B cell (primary cell): ENCODE measurements around the gene TNFRSF25. TPM values are rescaled to one million over a fixed set of nuclear protein-coding genes. Genes with fewer than 3 reads are reported as not detected.
"Not testable (repeated sequence)": the region's sequence is repeated elsewhere in the genome, so short reads cannot be mapped to it uniquely, and the experiment has no call there.

Experiments used
- ATAC-seq: fragments of 200-7000 bp; cut with Tn5 transposase; one replicate; pipeline ENCODE4 v1.10.0; 2021; ENCODE audit warnings: low read depth, mild to moderate bottlenecking, moderate number of reproducible peaks, moderate library complexity
- CTCF ChIA-PET: fragments of 350-600 bp; sonication (Branson Sonifier 250); formaldehyde crosslinking; loops from one replicate; lab custom pipeline; 2021; ENCODE audit warnings: antibody characterized with exemption, inconsistent platforms; lab: Charles Lee
- POLR2A ChIA-PET: fragments of 350-600 bp; sonication (Branson Sonifier 250); formaldehyde crosslinking; loops from one replicate; lab custom pipeline; 2021; ENCODE audit warnings: antibody characterized with exemption; lab: Charles Lee
- DNase-seq: peaks from one replicate; pipeline ENCODE4 v3.0.0; 2013
- H2AFZ ChIP-seq: 2 replicates; pipeline ENCODE4 v1.6.1; 2012; ENCODE audit warnings: mild to moderate bottlenecking, low read depth, low read length; ENCODE audit not compliant: insufficient read depth, poor library complexity, severe bottlenecking
- H3K27ac ChIP-seq, 2 donors: 1 replicate in 1 of 2; 2 replicates in 1 of 2; pipeline ENCODE4 v1.5.1; 2012 to 2013; ENCODE audit warnings: low read length in 2 of 2, mild to moderate bottlenecking in 2 of 2, moderate library complexity in 1 of 2
- H3K27me3 ChIP-seq, 4 experiments: fragments of 200-600 bp in 1 of 4; sonication (generic) in 1 of 4; replicated peaks in 1 of 4; 1 replicate in 2 of 4; 2 replicates in 2 of 4; pipeline versions ENCODE4 v1.6.1 to v1.7.0; 2013 to 2016; ENCODE audit warnings: low read length in 3 of 4, mild to moderate bottlenecking in 2 of 4, mixed read lengths in 1 of 4, moderate library complexity in 1 of 4; ENCODE audit not compliant: insufficient read depth in 4 of 4, control insufficient read depth in 3 of 4; ENCODE audit errors: control extremely low read depth in 1 of 4
- H3K36me3 ChIP-seq, 2 experiments: replicated peaks in 1 of 2; 1 replicate in 1 of 2; 2 replicates in 1 of 2; pipeline versions ENCODE4 v1.6.1 to v1.7.1; 2013; ENCODE audit warnings: low read length in 1 of 2; ENCODE audit not compliant: insufficient read depth in 2 of 2, control insufficient read depth in 1 of 2; ENCODE audit errors: control extremely low read depth in 1 of 2, extremely low read depth in 1 of 2
- H3K4me1 ChIP-seq, 2 donors: fragments of 200-600 bp in 1 of 2; sonication (generic) in 1 of 2; 1 replicate in 1 of 2; 2 replicates in 1 of 2; pipeline versions ENCODE4 v1.5.1 to v1.6.1; 2013 to 2017; ENCODE audit warnings: low read length in 2 of 2; ENCODE audit not compliant: control insufficient read depth in 2 of 2, insufficient read depth in 2 of 2
- H3K4me2 ChIP-seq: replicated peaks from 2 replicates; pipeline ENCODE3; 2012; ENCODE audit warnings: mild to moderate bottlenecking, low read depth, low read length; ENCODE audit not compliant: poor library complexity, severe bottlenecking
- H3K4me3 ChIP-seq, 5 experiments: fragments of 200-600 bp in 1 of 5; sonication (generic) in 1 of 5; 1 replicate in 3 of 5; 2 replicates in 2 of 5; pipeline versions ENCODE4 v1.5.1 to v1.7.0; 2011 to 2016; ENCODE audit warnings: low read length in 4 of 5, mild to moderate bottlenecking in 4 of 5, low read depth in 2 of 5, control low read depth in 1 of 5, moderate library complexity in 1 of 5; ENCODE audit not compliant: insufficient read depth in 1 of 5; ENCODE audit errors: control extremely low read depth in 1 of 5, extremely low read depth in 1 of 5
- H3K79me2 ChIP-seq: fragments of 200-600 bp; sonication (generic); one replicate; pipeline ENCODE4 v1.6.0; 2016; ENCODE audit warnings: low read length; ENCODE audit not compliant: control insufficient read depth, insufficient read depth
- H3K9ac ChIP-seq: fragments of 200-600 bp; sonication (generic); 2 replicates; pipeline ENCODE4 v1.6.1; 2017; ENCODE audit warnings: mild to moderate bottlenecking, low read length, moderate library complexity
- H3K9me3 ChIP-seq, 3 donors: one replicate each; pipeline versions ENCODE4 v1.6.1 to v1.7.1; 2013; ENCODE audit warnings: low read length in 2 of 3; ENCODE audit not compliant: control insufficient read depth in 2 of 3, insufficient read depth in 1 of 3; ENCODE audit errors: control extremely low read depth in 1 of 3
- H4K20me1 ChIP-seq: 2 replicates; pipeline ENCODE4 v1.6.0; 2012; ENCODE audit warnings: mild to moderate bottlenecking, low read length; ENCODE audit not compliant: insufficient read depth, control insufficient read depth, poor library complexity, severe bottlenecking
- H3K27ac Mint-ChIP-seq: one replicate; pipeline ENCODE4 v1.8.0; 2021; ENCODE audit warnings: mixed read lengths
- H3K27me3 Mint-ChIP-seq: one replicate; pipeline ENCODE4 v1.8.0; 2021; ENCODE audit warnings: mixed read lengths
- H3K4me1 Mint-ChIP-seq: one replicate; pipeline ENCODE4 v1.8.0; 2021; ENCODE audit warnings: mixed read lengths
- H3K4me3 Mint-ChIP-seq: one replicate; pipeline ENCODE4 v1.8.0; 2021; ENCODE audit warnings: mixed read lengths
- H3K9me3 Mint-ChIP-seq: one replicate; pipeline ENCODE4 v1.8.0; 2022; ENCODE audit warnings: mixed read lengths; ENCODE audit not compliant: insufficient read depth
- CTCF ChIP-seq: fragments of 200-600 bp; IDR thresholded peaks from one replicate; pipeline ENCODE4 v1.8.0; 2022; ENCODE audit warnings: antibody characterized with exemption, mild to moderate bottlenecking
- EZH2 ChIP-seq: IDR thresholded peaks from 2 replicates; pipeline ENCODE4 v1.6.1; 2012; ENCODE audit warnings: borderline replicate concordance, low read depth, mild to moderate bottlenecking, moderate library complexity, low read length; ENCODE audit not compliant: insufficient read depth, poor library complexity, severe bottlenecking
- WGBS: methylation state at CpG from one replicate; pipeline ENCODE4 v1.1.5; 2013; ENCODE audit warnings: missing lambda C conversion rate; ENCODE audit not compliant: insufficient coverage; 5-methylcytosine and 5-hydroxymethylcytosine counted together
- intact Hi-C: fragments of 100-400 bp; cut with micrococcal nuclease; formaldehyde crosslinking; loops from one replicate; pipeline ENCODE4 v1.10.0; 2022
- polyA plus RNA-seq: library from polyadenylated mRNA; depleted of rRNA; stranded (reverse); fragments of >200 nt; gene quantifications from 2 replicates; pipeline ENCODE4 v1.2.3, GENCODE V29; 2012
- total RNA-seq, 2 donors: library from RNA; stranded (reverse); fragments of 120-200 nt in 1 of 2; gene quantifications; 1 replicate in 1 of 2; 2 replicates in 1 of 2; pipeline versions ENCODE4 v1.2.3 to v1.2.4, GENCODE V29; 2013 to 2022

TNFRSF25 gene
- total and polyA plus RNA-seq, 2 donors (not counting 1 experiment from before 2014, with no cell fraction given) = 2.6 to 7.1 TPM

GRCh38 chr1:6450943-6451373 lies 15.0 kb downstream of the TNFRSF25 start:
- no peak overlapping the region for H2AFZ ChIP-seq
- ATAC-seq = no peak
- H3K4me1 ChIP-seq = peaks cover 15 to 21% of the 10 kb centered on the region in 2 donors
- H3K4me2 ChIP-seq = no peak overlapping the region
- no peaks in the 10 kb centered on the region for H4K20me1 ChIP-seq
- POLR2A ChIA-PET = no interaction called here
- H3K27me3 Mint-ChIP-seq = peaks cover 37% of the 10 kb centered on the region
- TF ChIP-seq EZH2 (no peak), CTCF (no peak)
- no peak overlapping the region for H3K9ac ChIP-seq
- no peak overlapping the region for H3K4me3 ChIP-seq
- H3K4me3 Mint-ChIP-seq = no peak overlapping the region
- H3K4me1 Mint-ChIP-seq = peaks cover 16% of the 10 kb centered on the region
- CTCF ChIA-PET = interaction anchor here (0.7 kb wide), 1 partner anchor 23 kb away, joined by 7 read pairs; no protein-coding TSS in a partner anchor
- H3K79me2 ChIP-seq = no peaks in the 10 kb centered on the region
- peaks cover 0 to 42% (median 13%) of the 10 kb centered on the region in 4 experiments for H3K27me3 ChIP-seq
- H3K27ac Mint-ChIP-seq = no peak overlapping the region
- H3K36me3 ChIP-seq = no peaks in the 10 kb centered on the region
- no peak overlapping the region for H3K27ac ChIP-seq
- H3K9me3 ChIP-seq = peaks cover 0 to 7% (median 0%) of the 10 kb centered on the region in 3 donors
- H3K9me3 Mint-ChIP-seq = no peaks in the 10 kb centered on the region
- DNase-seq = no peak
- WGBS = 84% methylated on average over 6 of the region's 6 CpGs
- intact Hi-C loops = no loop called here

GRCh38 chr1:6450486-6450885 lies 15.5 kb downstream of the TNFRSF25 start:
- H3K4me3 Mint-ChIP-seq, H3K9ac ChIP-seq, H3K9me3 ChIP-seq, DNase-seq, ATAC-seq, H3K27ac Mint-ChIP-seq, H4K20me1 ChIP-seq, H3K27ac ChIP-seq, H3K9me3 Mint-ChIP-seq, H3K4me2 ChIP-seq, H3K4me3 ChIP-seq, intact Hi-C loops, POLR2A ChIA-PET, H3K79me2 ChIP-seq, H3K36me3 ChIP-seq, H2AFZ ChIP-seq: not testable (repeated sequence)
- WGBS = 24% methylated on average over 10 of the region's 10 CpGs
- Histone ChIP-seq H3K27me3 (peaks cover 0 to 42% (median 12%) of the 10 kb centered on the region in 4 experiments), H3K4me1 (peaks cover 15 to 21% of the 10 kb centered on the region in 2 donors)
- Mint-ChIP-seq H3K4me1 (peaks cover 16% of the 10 kb centered on the region), H3K27me3 (peaks cover 37% of the 10 kb centered on the region)
- CTCF ChIA-PET = interaction anchor here (0.7 kb wide), 1 partner anchor 23 kb away, joined by 7 read pairs; no protein-coding TSS in a partner anchor
